HG02870 (cell line): Measurements from ENCODE around the gene LGR5.

Experiments
- ATAC-seq: cut with Tn5 transposase; IDR thresholded peaks from one replicate; pipeline ENCODE4 v1.9.1; 2021; ENCODE audit warnings: mild to moderate bottlenecking, moderate library complexity; ENCODE audit not compliant: unreplicated experiment

The LGR5 gene

GRCh38 chr12:71589478-71589881 is 149.9 kb downstream of the LGR5 start:
- peak; percentile 77 for ATAC-seq

- no peak for ATAC-seq
Observed at GRCh38 chr12:71591601-71592000, 152.0 kb downstream of the LGR5 start.

DNA sequence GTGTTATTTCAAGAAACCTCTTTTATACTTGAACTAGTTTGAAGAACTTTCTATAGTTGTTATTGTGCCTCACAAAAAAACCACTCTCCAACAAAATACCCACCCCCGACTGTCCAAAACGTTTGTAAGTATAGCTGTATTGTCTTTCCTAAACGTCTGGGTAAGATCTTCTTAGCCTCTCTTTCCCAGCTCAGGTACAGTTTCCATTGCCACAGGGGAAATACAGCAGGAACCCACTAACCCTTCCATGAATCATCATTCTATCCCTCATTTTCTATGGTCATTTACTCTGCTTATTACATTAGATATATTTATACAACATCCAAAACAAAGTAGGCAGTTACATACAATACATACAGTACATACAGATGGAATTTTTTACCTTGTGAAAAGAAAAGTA is 153.2 kb downstream of the LGR5 start:
- no peak for ATAC-seq

- no peak for ATAC-seq
Observed at GRCh38 chr12:71594214-71594948, 154.8 kb downstream of the LGR5 start.

DNA sequence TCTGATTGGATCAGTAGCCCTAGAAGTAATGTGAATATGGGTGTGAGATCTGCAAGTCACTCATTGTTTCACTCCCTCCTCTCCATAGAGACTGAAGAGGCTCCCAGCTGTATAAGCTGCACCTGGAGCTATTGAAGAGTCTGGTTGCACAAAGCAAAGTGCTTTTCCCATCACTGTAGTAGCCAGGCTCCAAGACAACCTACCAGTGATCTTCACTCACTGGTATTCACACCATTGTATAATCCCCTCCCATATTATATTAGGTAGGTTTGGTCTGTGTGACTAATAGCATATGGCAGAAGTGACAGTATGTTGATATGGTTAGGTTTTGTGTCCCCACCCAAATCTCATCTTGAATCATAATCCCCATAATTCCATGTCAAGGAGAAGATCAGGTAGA is 159.6 kb downstream of the LGR5 start:
- ATAC-seq: no peak

GRCh38 chr12:71601546-71601945 is 161.9 kb downstream of the LGR5 start:
- ATAC-seq: no peak

DNA sequence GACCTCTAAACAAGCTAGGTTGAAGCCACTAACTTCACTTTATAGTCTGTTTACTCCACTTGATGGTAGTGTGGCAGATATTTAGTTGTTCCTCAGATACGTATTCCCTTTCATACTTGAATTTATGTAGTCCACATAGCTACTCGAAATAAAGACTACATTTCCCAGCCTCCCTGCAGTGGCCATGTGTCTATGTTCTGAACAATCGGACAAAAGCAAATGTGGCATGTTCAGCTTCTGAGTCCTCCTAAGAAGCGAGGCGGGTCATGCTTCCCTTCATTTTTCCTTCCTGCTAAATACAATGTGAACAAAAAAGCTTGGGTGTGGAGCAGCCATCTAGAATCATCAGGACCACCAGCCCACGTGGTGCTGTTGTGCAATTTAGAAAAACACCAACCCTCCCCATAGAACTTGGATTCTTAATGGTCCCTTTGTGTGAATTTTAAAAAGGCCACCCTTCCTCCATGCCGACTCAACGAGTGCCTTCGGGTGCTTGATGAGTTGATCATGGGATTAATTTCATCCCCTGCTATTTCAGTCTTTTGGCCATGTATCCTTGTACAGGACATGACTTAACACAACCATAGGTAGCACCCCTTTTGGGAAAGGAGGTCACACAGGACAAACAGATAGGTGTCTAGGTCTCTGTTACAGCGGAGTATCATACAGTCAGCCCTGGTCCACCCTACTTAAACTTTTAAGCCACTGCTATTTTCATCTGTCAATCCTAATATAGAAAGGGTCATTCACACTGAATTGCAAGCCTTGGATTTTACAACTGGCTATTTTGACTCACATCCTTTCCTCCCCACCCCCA is 163.4 kb downstream of the LGR5 start:
- ATAC-seq: no peak

GRCh38 chr12:71605039-71605438 is 165.4 kb downstream of the LGR5 start:
- ATAC-seq: no peak

GRCh38 chr12:71607494-71608330 is 168.1 kb downstream of the LGR5 start:
- no peak for ATAC-seq

DNA sequence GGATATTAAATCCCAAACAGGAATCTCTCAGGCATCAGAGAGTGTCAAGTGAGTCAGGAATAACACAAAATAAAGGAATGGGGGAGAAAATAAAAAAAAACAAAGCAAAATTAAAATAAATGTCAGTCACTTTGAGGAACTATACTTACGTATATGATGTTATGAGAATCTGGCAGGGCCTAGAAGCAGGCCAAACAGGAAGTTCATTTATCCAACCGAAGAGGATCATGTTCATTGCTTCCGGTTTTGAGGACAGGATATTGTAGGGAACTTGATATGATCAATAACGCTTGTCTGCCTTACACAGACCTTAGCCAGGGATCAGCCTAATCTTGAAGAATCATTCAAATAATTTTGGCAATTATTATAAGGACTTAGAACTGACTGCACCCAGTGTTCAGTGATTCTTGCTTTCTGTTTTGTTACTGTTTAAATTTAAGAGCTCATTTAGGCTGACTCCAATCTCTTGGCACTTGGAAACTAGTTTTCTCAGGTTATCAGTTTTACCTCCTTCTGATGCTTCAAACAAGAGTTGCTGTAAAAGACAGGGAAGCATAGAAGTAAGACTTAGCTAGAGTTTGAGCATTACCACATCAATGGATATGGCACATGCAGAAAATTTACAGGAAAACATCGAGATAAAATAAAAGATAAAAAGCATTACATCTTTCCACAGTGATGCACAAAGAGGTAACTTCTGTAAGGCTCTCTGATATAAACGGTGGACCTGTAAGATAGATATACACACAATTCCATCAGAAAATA is 170.6 kb downstream of the LGR5 start:
- no peak for ATAC-seq

GRCh38 chr12:71621938-71622337 is 182.3 kb downstream of the LGR5 start:
- ATAC-seq: no peak

GRCh38 chr12:71625476-71625875 is 185.9 kb downstream of the LGR5 start:
- ATAC-seq: no peak

- ATAC-seq: peak; percentile 60
Observed at GRCh38 chr12:71626098-71626497, 186.5 kb downstream of the LGR5 start.

GRCh38 chr12:71626768-71627167 is 187.2 kb downstream of the LGR5 start:
- no peak for ATAC-seq

DNA sequence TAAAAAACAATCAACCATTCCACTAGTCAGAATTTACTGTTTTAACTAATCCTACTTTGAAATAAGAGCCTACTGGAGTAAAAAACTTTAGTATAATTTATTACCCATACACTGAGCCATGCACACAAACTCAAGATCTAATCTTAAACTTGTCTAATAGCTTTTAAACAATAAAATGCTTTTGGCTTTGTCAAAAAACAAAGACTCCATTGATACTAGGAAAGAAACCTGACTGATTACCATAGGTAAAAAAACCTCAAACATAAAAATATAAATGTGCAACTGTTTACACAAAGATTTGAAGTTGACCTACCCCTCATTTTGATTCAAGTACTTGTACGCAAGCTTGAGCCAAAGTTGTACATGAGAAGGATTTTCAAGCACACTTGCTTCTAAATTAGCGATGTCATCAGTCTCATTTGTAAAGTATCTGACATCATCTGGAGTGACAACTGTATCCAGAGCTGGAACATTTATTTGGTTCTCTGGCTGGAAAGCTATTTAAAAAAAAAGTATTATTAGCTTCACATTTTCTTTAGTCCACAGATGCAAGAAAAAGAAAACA is 187.9 kb downstream of the LGR5 start:
- ATAC-seq: no peak
